ENCODE measurements around the gene PPP2CA. TPM values are rescaled to one million over a fixed set of nuclear protein-coding genes. Genes with fewer than 3 reads are reported as not detected.

PPP2CA gene
- total RNA-seq, 1 experiment from 2014 or later, result 178 TPM

DNA sequence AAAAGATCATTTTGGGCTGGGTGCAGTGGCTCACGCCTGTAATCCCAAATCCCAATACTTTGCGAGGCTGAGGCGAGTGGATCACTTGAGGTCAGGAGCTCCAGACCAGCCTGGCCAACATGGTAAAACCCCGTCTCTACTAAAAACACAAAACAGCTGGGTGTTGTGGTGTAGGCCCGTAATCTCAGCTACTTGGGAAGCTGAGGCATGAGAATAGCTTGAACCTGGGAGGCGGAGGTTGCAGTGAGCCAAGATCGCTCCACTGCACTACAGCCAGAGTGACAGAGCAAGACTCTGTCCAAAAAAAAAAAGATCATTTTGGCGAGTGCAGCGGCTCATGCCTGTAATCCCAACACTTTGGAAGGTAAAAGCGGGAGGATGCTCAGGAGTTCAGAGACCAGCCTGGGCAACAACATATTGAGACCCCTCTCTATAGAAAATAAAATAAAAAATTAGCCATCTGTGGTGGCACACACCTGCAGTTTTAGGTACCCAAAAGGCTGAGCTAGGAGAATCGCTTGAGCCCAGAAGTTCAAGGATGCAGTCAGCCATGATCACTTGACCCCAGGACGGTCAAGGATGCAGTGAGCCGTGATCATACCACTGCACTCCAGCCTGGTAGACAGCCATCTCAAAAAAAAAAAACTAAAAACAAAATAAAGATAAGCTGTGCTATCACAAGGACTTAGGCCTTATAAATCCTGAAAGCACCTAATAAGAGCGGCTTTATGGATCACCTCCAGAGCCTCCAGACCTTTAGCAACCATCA lies 16.2 kb downstream of the PPP2CA start (continued):
- TF ChIP-seq, protein P1, sequence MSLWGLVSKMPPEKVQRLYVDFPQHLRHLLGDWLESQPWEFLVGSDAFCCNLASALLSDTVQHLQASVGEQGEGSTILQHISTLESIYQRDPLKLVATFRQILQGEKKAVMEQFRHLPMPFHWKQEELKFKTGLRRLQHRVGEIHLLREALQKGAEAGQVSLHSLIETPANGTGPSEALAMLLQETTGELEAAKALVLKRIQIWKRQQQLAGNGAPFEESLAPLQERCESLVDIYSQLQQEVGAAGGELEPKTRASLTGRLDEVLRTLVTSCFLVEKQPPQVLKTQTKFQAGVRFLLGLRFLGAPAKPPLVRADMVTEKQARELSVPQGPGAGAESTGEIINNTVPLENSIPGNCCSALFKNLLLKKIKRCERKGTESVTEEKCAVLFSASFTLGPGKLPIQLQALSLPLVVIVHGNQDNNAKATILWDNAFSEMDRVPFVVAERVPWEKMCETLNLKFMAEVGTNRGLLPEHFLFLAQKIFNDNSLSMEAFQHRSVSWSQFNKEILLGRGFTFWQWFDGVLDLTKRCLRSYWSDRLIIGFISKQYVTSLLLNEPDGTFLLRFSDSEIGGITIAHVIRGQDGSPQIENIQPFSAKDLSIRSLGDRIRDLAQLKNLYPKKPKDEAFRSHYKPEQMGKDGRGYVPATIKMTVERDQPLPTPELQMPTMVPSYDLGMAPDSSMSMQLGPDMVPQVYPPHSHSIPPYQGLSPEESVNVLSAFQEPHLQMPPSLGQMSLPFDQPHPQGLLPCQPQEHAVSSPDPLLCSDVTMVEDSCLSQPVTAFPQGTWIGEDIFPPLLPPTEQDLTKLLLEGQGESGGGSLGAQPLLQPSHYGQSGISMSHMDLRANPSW (CRISPR knock-in tag; conservative IDR thresholded peaks at IDR 0.05; ENCODE audit: low read depth), result no peak
- no peak for TF ChIP-seq NFATC4 (CRISPR knock-in tag; IDR thresholded peaks at IDR 0.05)
- TF ChIP-seq NR3C1 (CRISPR knock-in tag; conservative IDR thresholded peaks at IDR 0.05; ENCODE audit: low read depth), result no peak

DNA sequence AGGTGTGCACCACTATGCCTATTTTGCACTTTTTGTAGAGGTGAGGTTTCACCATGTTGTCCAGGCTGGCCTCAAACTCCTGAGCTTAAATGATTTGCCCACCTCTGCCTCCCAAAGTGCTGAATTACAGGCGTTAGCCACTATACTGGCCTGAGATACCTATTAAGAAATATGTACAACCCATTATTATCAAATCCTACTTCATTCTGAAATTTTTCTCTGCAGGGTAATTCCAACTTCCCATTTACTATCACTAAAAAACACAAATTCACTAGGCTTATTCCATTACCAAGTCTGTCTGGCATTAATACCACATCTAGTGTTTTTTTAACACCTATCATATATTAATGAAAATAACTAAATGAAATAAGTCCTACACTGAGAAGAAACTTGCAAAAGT lies 18.2 kb downstream of the PPP2CA start:
- H3K27ac Mint-ChIP-seq, result peak overlapping the region; percentile 41; the same call in 1 of the 2 replicates
- CTCF ChIA-PET, result no interaction called here

DNA sequence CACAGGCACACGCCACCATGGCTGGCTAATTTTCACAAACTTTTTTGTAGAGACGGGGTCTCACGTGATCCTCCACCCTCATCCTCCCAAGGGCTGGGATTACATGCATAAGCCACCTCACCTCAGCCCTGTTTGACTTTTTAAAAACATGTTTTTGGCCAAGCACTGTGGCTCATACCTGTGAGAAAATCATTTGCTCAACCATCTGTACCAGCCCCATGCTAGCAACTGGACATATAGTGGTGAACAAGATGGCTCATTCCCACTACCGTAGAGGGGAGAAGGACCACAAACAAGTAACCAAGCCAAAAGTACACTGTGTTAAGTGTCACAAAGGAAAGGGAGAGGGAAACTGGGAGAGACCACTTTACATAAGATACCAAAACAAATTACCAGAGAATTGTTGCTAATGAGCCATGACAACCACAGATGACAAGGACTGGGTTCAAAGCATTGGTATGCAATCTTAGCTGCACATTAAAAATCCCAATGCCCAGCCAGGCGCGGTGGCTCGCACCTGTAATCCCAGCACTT lies 19.2 kb downstream of the PPP2CA start:
- Mint-ChIP-seq H3K4me3 (no peak overlapping the region), H3K36me3 (peaks cover 39% of the 10 kb centered on the region), H3K4me1 (peaks cover 16% of the 10 kb centered on the region), H3K27ac (peak overlapping the region; percentile 75), H3K27me3 (ENCODE audit: low read depth) (no peaks in the 10 kb centered on the region), H3K9me3 (no peaks in the 10 kb centered on the region)
- CTCF ChIA-PET, result no interaction called here
- TF ChIP-seq EMX1 (CRISPR knock-in tag; IDR thresholded peaks at IDR 0.05) (0 out of 2 replicates have a peak, but pooled peaks have one; percentile 7), MXD4 (CRISPR knock-in tag; IDR thresholded peaks at IDR 0.05; ENCODE audit: borderline replicate concordance) (no peak)
- POLR2A ChIA-PET, result no interaction called here
- ATAC-seq (no peak), DNase-seq (ENCODE audit: low spot score) (no peak)

More for the DNA sequence above, 18.2 kb downstream of the PPP2CA start:
- Mint-ChIP-seq H3K4me3 (no peak overlapping the region), H3K36me3 (peaks cover 29% of the 10 kb centered on the region), H3K4me1 (peaks cover 20% of the 10 kb centered on the region), H3K9me3 (no peaks in the 10 kb centered on the region), H3K27me3 (ENCODE audit: low read depth) (no peaks in the 10 kb centered on the region)
- ATAC-seq, result no peak
- POLR2A ChIA-PET, result no interaction called here
- no peak for TF ChIP-seq TP53 (CRISPR knock-in tag; IDR thresholded peaks at IDR 0.05)
- TF ChIP-seq ATF1 (CRISPR knock-in tag; IDR thresholded peaks at IDR 0.05), result no peak
- TF ChIP-seq, protein P2, sequence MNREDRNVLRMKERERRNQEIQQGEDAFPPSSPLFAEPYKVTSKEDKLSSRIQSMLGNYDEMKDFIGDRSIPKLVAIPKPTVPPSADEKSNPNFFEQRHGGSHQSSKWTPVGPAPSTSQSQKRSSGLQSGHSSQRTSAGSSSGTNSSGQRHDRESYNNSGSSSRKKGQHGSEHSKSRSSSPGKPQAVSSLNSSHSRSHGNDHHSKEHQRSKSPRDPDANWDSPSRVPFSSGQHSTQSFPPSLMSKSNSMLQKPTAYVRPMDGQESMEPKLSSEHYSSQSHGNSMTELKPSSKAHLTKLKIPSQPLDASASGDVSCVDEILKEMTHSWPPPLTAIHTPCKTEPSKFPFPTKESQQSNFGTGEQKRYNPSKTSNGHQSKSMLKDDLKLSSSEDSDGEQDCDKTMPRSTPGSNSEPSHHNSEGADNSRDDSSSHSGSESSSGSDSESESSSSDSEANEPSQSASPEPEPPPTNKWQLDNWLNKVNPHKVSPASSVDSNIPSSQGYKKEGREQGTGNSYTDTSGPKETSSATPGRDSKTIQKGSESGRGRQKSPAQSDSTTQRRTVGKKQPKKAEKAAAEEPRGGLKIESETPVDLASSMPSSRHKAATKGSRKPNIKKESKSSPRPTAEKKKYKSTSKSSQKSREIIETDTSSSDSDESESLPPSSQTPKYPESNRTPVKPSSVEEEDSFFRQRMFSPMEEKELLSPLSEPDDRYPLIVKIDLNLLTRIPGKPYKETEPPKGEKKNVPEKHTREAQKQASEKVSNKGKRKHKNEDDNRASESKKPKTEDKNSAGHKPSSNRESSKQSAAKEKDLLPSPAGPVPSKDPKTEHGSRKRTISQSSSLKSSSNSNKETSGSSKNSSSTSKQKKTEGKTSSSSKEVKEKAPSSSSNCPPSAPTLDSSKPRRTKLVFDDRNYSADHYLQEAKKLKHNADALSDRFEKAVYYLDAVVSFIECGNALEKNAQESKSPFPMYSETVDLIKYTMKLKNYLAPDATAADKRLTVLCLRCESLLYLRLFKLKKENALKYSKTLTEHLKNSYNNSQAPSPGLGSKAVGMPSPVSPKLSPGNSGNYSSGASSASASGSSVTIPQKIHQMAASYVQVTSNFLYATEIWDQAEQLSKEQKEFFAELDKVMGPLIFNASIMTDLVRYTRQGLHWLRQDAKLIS (CRISPR knock-in tag; IDR thresholded peaks at IDR 0.05; ENCODE audit: borderline replicate concordance), result no peak
- DNase-seq (ENCODE audit: low spot score), result no peak

DNA sequence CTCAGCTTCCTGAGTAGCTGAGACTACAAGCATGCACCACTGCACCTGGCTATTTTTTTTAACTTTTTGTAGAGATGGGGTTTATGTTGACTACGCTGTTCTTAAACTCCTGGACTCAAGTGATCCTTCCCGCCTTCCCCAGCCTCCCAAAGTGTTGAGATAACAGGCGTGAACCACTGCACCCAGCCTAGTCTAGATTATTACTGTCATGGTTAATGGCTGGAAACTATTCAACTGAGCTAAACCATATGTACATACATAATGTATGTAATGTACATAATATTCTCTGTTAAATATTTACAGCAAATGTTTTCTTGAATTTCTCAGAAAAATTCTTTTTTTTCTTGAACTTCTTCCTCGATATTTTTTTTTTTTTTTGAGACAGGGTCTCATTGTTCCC lies 21.3 kb downstream of the PPP2CA start:
- CTCF ChIA-PET, result interaction anchor here (1.2 kb wide), 1 partner anchor 85 kb away, joined by 4 read pairs; no protein-coding TSS in a partner anchor
- 0 out of 2 replicates have a peak overlapping the region, but pooled peaks have one; percentile 7 for H3K27ac Mint-ChIP-seq
- peaks cover 7% of the 10 kb centered on the region for H3K4me1 Mint-ChIP-seq
- no peak overlapping the region for H3K4me3 Mint-ChIP-seq
- no peak for ATAC-seq
- H3K9me3 Mint-ChIP-seq, result no peaks in the 10 kb centered on the region
- POLR2A ChIA-PET, result no interaction called here
- TF ChIP-seq, protein P3, sequence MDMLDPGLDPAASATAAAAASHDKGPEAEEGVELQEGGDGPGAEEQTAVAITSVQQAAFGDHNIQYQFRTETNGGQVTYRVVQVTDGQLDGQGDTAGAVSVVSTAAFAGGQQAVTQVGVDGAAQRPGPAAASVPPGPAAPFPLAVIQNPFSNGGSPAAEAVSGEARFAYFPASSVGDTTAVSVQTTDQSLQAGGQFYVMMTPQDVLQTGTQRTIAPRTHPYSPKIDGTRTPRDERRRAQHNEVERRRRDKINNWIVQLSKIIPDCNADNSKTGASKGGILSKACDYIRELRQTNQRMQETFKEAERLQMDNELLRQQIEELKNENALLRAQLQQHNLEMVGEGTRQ (CRISPR knock-in tag; IDR thresholded peaks at IDR 0.05), result no peak
- TF ChIP-seq, protein P4, sequence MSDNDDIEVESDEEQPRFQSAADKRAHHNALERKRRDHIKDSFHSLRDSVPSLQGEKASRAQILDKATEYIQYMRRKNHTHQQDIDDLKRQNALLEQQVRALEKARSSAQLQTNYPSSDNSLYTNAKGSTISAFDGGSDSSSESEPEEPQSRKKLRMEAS (CRISPR knock-in tag; IDR thresholded peaks at IDR 0.05), result no peak
- TF ChIP-seq, protein P5, sequence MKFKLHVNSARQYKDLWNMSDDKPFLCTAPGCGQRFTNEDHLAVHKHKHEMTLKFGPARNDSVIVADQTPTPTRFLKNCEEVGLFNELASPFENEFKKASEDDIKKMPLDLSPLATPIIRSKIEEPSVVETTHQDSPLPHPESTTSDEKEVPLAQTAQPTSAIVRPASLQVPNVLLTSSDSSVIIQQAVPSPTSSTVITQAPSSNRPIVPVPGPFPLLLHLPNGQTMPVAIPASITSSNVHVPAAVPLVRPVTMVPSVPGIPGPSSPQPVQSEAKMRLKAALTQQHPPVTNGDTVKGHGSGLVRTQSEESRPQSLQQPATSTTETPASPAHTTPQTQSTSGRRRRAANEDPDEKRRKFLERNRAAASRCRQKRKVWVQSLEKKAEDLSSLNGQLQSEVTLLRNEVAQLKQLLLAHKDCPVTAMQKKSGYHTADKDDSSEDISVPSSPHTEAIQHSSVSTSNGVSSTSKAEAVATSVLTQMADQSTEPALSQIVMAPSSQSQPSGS (CRISPR knock-in tag; IDR thresholded peaks at IDR 0.05; ENCODE audit: borderline replicate concordance, low read depth), result no peak
- TF ChIP-seq NFYB (CRISPR knock-in tag; conservative IDR thresholded peaks at IDR 0.05; ENCODE audit: low read depth), result no peak
- no peak for TF ChIP-seq NR3C1 (CRISPR knock-in tag; conservative IDR thresholded peaks at IDR 0.05; ENCODE audit: low read depth)
- peaks cover 60% of the 10 kb centered on the region for H3K36me3 Mint-ChIP-seq
- H3K27me3 Mint-ChIP-seq (ENCODE audit: low read depth), result no peaks in the 10 kb centered on the region
- DNase-seq (ENCODE audit: low spot score), result no peak

Data from WTC11 (cell line).